Tibial nerve (tissue), 3 donors: ENCODE results near the gene SPG21.

Experiments used
- POLR2A ChIP-seq, 2 donors: fragments of 450-650 bp; IDR thresholded peaks; one replicate each; pipeline ENCODE4 v1.6.1; 2017; ENCODE audit warnings: antibody characterized with exemption in 2 of 2, mild to moderate bottlenecking in 2 of 2, moderate library complexity in 2 of 2
- TF ChIP-seq, protein P1 (sequence below), 5 experiments: fragments of 200-600 bp in 3 of 5; fragments of 450-650 bp in 2 of 5; sonication (generic) in 3 of 5; IDR thresholded peaks; one replicate each; pipeline ENCODE4 v1.5.1; 2016 to 2019; ENCODE audit warnings: antibody characterized with exemption in 5 of 5, mild to moderate bottlenecking in 3 of 5, moderate library complexity in 2 of 5

DNA sequence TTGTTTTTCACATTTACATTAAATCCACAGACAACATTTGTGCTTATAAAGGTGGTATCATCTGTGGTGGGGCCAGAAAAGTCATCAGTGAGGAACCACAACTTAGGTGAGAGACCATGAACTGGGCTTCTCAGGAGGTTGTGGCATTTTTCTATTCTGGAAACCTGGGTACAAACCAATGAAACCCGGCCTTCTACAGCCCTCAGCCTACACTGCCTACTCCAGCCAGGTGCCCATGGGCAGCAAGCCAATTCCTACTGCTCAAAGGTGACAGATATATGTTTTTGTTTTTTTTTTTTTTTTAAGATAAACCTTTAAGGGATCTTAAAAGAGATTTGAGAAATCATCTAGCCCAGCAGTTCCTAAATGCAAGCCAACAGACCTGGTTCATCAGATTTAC is 20.3 kb downstream of the SPG21 start:
- TF ChIP-seq, protein P1, sequence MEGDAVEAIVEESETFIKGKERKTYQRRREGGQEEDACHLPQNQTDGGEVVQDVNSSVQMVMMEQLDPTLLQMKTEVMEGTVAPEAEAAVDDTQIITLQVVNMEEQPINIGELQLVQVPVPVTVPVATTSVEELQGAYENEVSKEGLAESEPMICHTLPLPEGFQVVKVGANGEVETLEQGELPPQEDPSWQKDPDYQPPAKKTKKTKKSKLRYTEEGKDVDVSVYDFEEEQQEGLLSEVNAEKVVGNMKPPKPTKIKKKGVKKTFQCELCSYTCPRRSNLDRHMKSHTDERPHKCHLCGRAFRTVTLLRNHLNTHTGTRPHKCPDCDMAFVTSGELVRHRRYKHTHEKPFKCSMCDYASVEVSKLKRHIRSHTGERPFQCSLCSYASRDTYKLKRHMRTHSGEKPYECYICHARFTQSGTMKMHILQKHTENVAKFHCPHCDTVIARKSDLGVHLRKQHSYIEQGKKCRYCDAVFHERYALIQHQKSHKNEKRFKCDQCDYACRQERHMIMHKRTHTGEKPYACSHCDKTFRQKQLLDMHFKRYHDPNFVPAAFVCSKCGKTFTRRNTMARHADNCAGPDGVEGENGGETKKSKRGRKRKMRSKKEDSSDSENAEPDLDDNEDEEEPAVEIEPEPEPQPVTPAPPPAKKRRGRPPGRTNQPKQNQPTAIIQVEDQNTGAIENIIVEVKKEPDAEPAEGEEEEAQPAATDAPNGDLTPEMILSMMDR (IDR thresholded peaks at IDR 0.05), result no peak
- TF ChIP-seq POLR2A (IDR thresholded peaks at IDR 0.05), result no peak
